Skeletal muscle satellite cell (primary cell): ENCODE results near the gene CFAP107.
"Not testable (repeated sequence)": the region's sequence is repeated elsewhere in the genome, so short reads cannot be mapped to it uniquely, and the experiment has no call there.

Experiments used
- H3K27me3 ChIP-seq: 2 replicates; pipeline ENCODE4 v1.7.0; 2013; ENCODE audit warnings: low read length; ENCODE audit not compliant: control insufficient read depth, insufficient read depth
- H3K36me3 ChIP-seq: 2 replicates; pipeline ENCODE4 v1.7.0; 2013; ENCODE audit warnings: mild to moderate bottlenecking, control low read depth, low read length; ENCODE audit not compliant: insufficient read depth
- H3K4me1 ChIP-seq: 2 replicates; pipeline ENCODE4 v1.7.0; 2013; ENCODE audit warnings: low read length; ENCODE audit not compliant: control insufficient read depth, insufficient read depth
- H3K4me2 ChIP-seq: 2 replicates; pipeline ENCODE4 v1.7.0; 2013; ENCODE audit warnings: mild to moderate bottlenecking, low read length
- H3K4me3 ChIP-seq: 2 replicates; pipeline ENCODE4 v1.7.0; 2013; ENCODE audit warnings: low read length
- H3K9ac ChIP-seq: 2 replicates; pipeline ENCODE4 v1.7.0; 2013; ENCODE audit warnings: mild to moderate bottlenecking, low read depth, low read length, moderate library complexity
- H3K9me3 ChIP-seq: replicated peaks from 2 replicates; pipeline ENCODE4 v1.7.0; 2013; ENCODE audit warnings: mild to moderate bottlenecking, control low read depth, low read length

CFAP107 gene

GRCh38 chr1:12783783-12784182, 37.8 kb downstream of the CFAP107 start:
- H3K4me3 ChIP-seq, H3K4me1 ChIP-seq, H3K4me2 ChIP-seq, H3K9ac ChIP-seq, H3K27me3 ChIP-seq, H3K36me3 ChIP-seq, H3K9me3 ChIP-seq: not testable (repeated sequence)

GRCh38 chr1:12784729-12785128, 38.7 kb downstream of the CFAP107 start:
- H3K9me3 ChIP-seq, H3K4me2 ChIP-seq, H3K4me1 ChIP-seq, H3K36me3 ChIP-seq, H3K9ac ChIP-seq, H3K27me3 ChIP-seq, H3K4me3 ChIP-seq: not testable (repeated sequence)

GRCh38 chr1:12791097-12791496, 45.1 kb downstream of the CFAP107 start, which contains the start of gene PRAMEF1:
PRAMEF1 (plus strand) TSS chr1:12791397; CDS start chr1:12793228, 1,831 bp downstream.
- H3K4me1 ChIP-seq, H3K9ac ChIP-seq, H3K9me3 ChIP-seq: not testable (repeated sequence)

GRCh38 chr1:12798911-12799310, 52.9 kb downstream of the CFAP107 start:
- Histone ChIP-seq H3K9me3 (no peaks in the 10 kb centered on the region), H3K36me3 (no peaks in the 10 kb centered on the region), H3K4me1 (no peaks in the 10 kb centered on the region), H3K4me3 (no peak overlapping the region), H3K4me2 (no peak overlapping the region), H3K9ac (no peak overlapping the region), H3K27me3 (no peaks in the 10 kb centered on the region)

More at GRCh38 chr1:12791097-12791496, 45.1 kb downstream of the CFAP107 start, which contains the start of gene PRAMEF1:
- H3K4me2 ChIP-seq, H3K36me3 ChIP-seq, H3K4me3 ChIP-seq, H3K27me3 ChIP-seq: not testable (repeated sequence)

- Histone ChIP-seq H3K9me3 (no peaks in the 10 kb centered on the region), H3K4me1 (no peaks in the 10 kb centered on the region), H3K36me3 (no peaks in the 10 kb centered on the region), H3K9ac (no peak overlapping the region), H3K27me3 (no peaks in the 10 kb centered on the region), H3K4me3 (no peak overlapping the region), H3K4me2 (no peak overlapping the region)
These were observed 53.7 kb downstream of the CFAP107 start for GRCh38 chr1:12799730-12800129.

GRCh38 chr1:12809933-12810332, 63.9 kb downstream of the CFAP107 start:
- no peak overlapping the region for H3K9ac ChIP-seq
- no peaks in the 10 kb centered on the region for H3K9me3 ChIP-seq
- no peaks in the 10 kb centered on the region for H3K36me3 ChIP-seq
- H3K4me3 ChIP-seq: no peak overlapping the region
- H3K4me1 ChIP-seq: no peaks in the 10 kb centered on the region
- no peaks in the 10 kb centered on the region for H3K27me3 ChIP-seq
- no peak overlapping the region for H3K4me2 ChIP-seq

GRCh38 chr1:12810691-12811408, 64.8 kb downstream of the CFAP107 start:
- Histone ChIP-seq H3K36me3 (no peaks in the 10 kb centered on the region), H3K4me2 (no peak overlapping the region), H3K4me3 (no peak overlapping the region), H3K9ac (no peak overlapping the region), H3K4me1 (no peaks in the 10 kb centered on the region), H3K27me3 (no peaks in the 10 kb centered on the region), H3K9me3 (no peaks in the 10 kb centered on the region)

- Histone ChIP-seq H3K27me3 (no peaks in the 10 kb centered on the region), H3K9ac (no peak overlapping the region), H3K4me1 (no peaks in the 10 kb centered on the region), H3K4me2 (no peak overlapping the region), H3K36me3 (no peaks in the 10 kb centered on the region), H3K4me3 (no peak overlapping the region), H3K9me3 (no peaks in the 10 kb centered on the region)
These were observed 65.4 kb downstream of the CFAP107 start for GRCh38 chr1:12811409-12811784.
